Measurements from ENCODE around the gene CDH16. TPM values are rescaled to one million over a fixed set of nuclear protein-coding genes. Genes with fewer than 3 reads are reported as not detected.

The CDH16 gene
- total and polyA plus RNA-seq, 2 donors (not counting 1 experiment from before 2014, with no cell fraction given): not detected

DNA sequence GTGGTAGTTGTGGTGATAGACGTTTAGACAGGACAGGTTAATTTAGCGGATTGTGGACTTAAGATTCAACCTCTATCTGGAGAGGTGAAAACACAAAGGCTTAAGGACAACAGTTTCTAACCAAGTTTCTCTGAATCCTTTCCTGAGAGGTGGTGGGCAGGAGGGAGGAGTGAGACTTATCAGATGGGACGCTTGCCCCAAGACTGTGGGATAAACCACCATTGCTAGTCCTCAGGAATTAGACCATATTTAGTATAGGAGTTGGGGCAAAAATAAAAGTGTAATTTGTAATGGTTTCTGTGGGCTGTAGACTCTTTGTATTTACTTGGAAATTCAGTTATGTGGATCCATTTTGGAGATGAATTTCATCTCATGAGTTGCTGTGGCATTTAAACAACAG lies 31.8 kb downstream of the CDH16 start:
- Histone ChIP-seq H3K4me2 (ENCODE audit: extremely low read depth, insufficient read depth, low read length) (no peak overlapping the region), H3K9ac (ENCODE audit: insufficient read depth, low read length) (no peak overlapping the region), H3K79me2 (ENCODE audit: control insufficient read depth, insufficient read depth, low read length) (no peaks in the 10 kb centered on the region), H3K36me3 (ENCODE audit: control insufficient read depth, insufficient read depth, low read length) (peaks cover 12% of the 10 kb centered on the region), H3K4me3 (replicated peaks in 1 of 4; ENCODE audit: control extremely low read depth in 1 of 4, insufficient read depth in 1 of 4, low read depth in 3 of 4, low read length in 4 of 4) (no peak overlapping the region), H4K20me1 (ENCODE audit: control insufficient read depth, extremely low read depth, insufficient read depth, low read length) (no peaks in the 10 kb centered on the region), H3K27me3 (ENCODE audit: control insufficient read depth, insufficient read depth, low read length) (no peaks in the 10 kb centered on the region), H2AFZ (ENCODE audit: low read length) (no peak overlapping the region), H3K9me3 (ENCODE audit: control insufficient read depth, insufficient read depth, low read depth, low read length) (no peaks in the 10 kb centered on the region), H3K27ac (ENCODE audit: insufficient read depth, low read length) (no peak overlapping the region), H3K4me1 (ENCODE audit: control insufficient read depth, extremely low read depth, insufficient read depth, low read length) (no peaks in the 10 kb centered on the region)
- DNase-seq (ENCODE audit: low read depth in 2 of 2): peak in 1 of 2 donors; percentile 84
- no peak for TF ChIP-seq EZH2 (IDR thresholded peaks at IDR 0.05; ENCODE audit: low read length, missing control alignments)
- TF ChIP-seq, protein P1, sequence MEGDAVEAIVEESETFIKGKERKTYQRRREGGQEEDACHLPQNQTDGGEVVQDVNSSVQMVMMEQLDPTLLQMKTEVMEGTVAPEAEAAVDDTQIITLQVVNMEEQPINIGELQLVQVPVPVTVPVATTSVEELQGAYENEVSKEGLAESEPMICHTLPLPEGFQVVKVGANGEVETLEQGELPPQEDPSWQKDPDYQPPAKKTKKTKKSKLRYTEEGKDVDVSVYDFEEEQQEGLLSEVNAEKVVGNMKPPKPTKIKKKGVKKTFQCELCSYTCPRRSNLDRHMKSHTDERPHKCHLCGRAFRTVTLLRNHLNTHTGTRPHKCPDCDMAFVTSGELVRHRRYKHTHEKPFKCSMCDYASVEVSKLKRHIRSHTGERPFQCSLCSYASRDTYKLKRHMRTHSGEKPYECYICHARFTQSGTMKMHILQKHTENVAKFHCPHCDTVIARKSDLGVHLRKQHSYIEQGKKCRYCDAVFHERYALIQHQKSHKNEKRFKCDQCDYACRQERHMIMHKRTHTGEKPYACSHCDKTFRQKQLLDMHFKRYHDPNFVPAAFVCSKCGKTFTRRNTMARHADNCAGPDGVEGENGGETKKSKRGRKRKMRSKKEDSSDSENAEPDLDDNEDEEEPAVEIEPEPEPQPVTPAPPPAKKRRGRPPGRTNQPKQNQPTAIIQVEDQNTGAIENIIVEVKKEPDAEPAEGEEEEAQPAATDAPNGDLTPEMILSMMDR (conservative IDR thresholded peaks at IDR 0.05 in 1 of 2, IDR thresholded peaks at IDR 0.05 in 1 of 2; ENCODE audit: low read depth in 1 of 2, low read length in 2 of 2): no peak

DNA sequence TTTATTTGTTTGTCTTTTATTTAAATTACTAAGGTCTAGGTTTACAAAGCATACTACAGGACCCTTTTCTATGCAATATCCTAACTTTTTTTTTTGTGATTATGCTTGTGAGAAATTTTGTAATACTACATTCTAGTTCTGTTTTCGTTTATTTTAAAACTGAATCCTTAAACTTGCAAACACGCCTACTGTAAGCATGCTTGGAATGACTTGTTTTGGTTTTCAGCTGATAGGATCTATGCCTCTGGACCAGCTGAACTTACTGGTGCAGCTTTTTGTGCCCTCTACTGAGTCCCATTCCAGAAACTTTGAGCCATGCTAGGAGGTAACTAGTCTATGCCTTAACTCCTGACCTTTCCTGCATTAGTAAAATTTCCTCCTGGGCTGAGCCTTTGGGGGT lies 32.4 kb downstream of the CDH16 start:
- H3K36me3 ChIP-seq (ENCODE audit: control insufficient read depth, insufficient read depth, low read length): peaks cover 12% of the 10 kb centered on the region
- H4K20me1 ChIP-seq (ENCODE audit: control insufficient read depth, extremely low read depth, insufficient read depth, low read length): no peaks in the 10 kb centered on the region
- no peak overlapping the region for H3K4me3 ChIP-seq (replicated peaks in 1 of 4; ENCODE audit: control extremely low read depth in 1 of 4, insufficient read depth in 1 of 4, low read depth in 3 of 4, low read length in 4 of 4)
- no peak for TF ChIP-seq EZH2 (IDR thresholded peaks at IDR 0.05; ENCODE audit: low read length, missing control alignments)
- TF ChIP-seq, protein P1 (conservative IDR thresholded peaks at IDR 0.05 in 1 of 2, IDR thresholded peaks at IDR 0.05 in 1 of 2; ENCODE audit: low read depth in 1 of 2, low read length in 2 of 2): no peak
- H3K4me1 ChIP-seq (ENCODE audit: control insufficient read depth, extremely low read depth, insufficient read depth, low read length): no peaks in the 10 kb centered on the region
- H3K4me2 ChIP-seq (ENCODE audit: extremely low read depth, insufficient read depth, low read length): no peak overlapping the region
- H3K9ac ChIP-seq (ENCODE audit: insufficient read depth, low read length): no peak overlapping the region
- no peaks in the 10 kb centered on the region for H3K9me3 ChIP-seq (ENCODE audit: control insufficient read depth, insufficient read depth, low read depth, low read length)
- peak in 1 of 2 donors; percentile 46 for DNase-seq (ENCODE audit: low read depth in 2 of 2)
- H2AFZ ChIP-seq (ENCODE audit: low read length): no peak overlapping the region
- H3K27ac ChIP-seq (ENCODE audit: insufficient read depth, low read length): no peak overlapping the region
- no peaks in the 10 kb centered on the region for H3K27me3 ChIP-seq (ENCODE audit: control insufficient read depth, insufficient read depth, low read length)
- H3K79me2 ChIP-seq (ENCODE audit: control insufficient read depth, insufficient read depth, low read length): no peaks in the 10 kb centered on the region

DNA sequence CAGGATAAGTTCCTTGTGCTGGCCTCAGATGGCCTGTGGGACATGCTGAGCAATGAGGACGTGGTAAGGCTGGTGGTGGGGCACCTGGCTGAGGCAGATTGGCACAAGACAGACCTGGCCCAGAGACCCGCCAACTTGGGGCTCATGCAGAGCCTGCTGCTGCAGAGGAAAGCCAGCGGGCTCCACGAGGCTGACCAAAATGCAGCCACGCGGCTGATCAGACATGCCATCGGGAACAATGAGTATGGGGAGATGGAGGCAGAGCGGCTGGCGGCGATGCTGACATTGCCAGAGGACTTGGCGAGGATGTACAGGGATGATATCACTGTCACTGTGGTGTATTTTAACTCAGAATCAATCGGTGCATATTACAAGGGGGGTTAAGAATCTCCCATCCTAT lies 33.2 kb downstream of the CDH16 start:
- Histone ChIP-seq H3K27me3 (ENCODE audit: control insufficient read depth, insufficient read depth, low read length) (no peaks in the 10 kb centered on the region), H3K27ac (ENCODE audit: insufficient read depth, low read length) (no peak overlapping the region), H4K20me1 (ENCODE audit: control insufficient read depth, extremely low read depth, insufficient read depth, low read length) (no peaks in the 10 kb centered on the region), H3K79me2 (ENCODE audit: control insufficient read depth, insufficient read depth, low read length) (peaks cover 5% of the 10 kb centered on the region), H3K9ac (ENCODE audit: insufficient read depth, low read length) (no peak overlapping the region), H3K4me1 (ENCODE audit: control insufficient read depth, extremely low read depth, insufficient read depth, low read length) (no peaks in the 10 kb centered on the region), H3K9me3 (ENCODE audit: control insufficient read depth, insufficient read depth, low read depth, low read length) (no peaks in the 10 kb centered on the region), H3K36me3 (ENCODE audit: control insufficient read depth, insufficient read depth, low read length) (peaks cover 12% of the 10 kb centered on the region), H2AFZ (ENCODE audit: low read length) (no peak overlapping the region), H3K4me3 (replicated peaks in 1 of 4; ENCODE audit: control extremely low read depth in 1 of 4, insufficient read depth in 1 of 4, low read depth in 3 of 4, low read length in 4 of 4) (no peak overlapping the region), H3K4me2 (ENCODE audit: extremely low read depth, insufficient read depth, low read length) (no peak overlapping the region)
- DNase-seq (ENCODE audit: low read depth in 2 of 2): no peak
- no peak for TF ChIP-seq EZH2 (IDR thresholded peaks at IDR 0.05; ENCODE audit: low read length, missing control alignments)
- TF ChIP-seq, protein P1 (conservative IDR thresholded peaks at IDR 0.05 in 1 of 2, IDR thresholded peaks at IDR 0.05 in 1 of 2; ENCODE audit: low read depth in 1 of 2, low read length in 2 of 2): no peak

Data from fibroblast of lung (primary cell).